ENCODE measurements around the gene ADORA1. TPM values are rescaled to one million over a fixed set of nuclear protein-coding genes. Genes with fewer than 3 reads are reported as not detected.

Gene ADORA1
- total RNA-seq, 2 experiments from 2014 or later: not detected

DNA sequence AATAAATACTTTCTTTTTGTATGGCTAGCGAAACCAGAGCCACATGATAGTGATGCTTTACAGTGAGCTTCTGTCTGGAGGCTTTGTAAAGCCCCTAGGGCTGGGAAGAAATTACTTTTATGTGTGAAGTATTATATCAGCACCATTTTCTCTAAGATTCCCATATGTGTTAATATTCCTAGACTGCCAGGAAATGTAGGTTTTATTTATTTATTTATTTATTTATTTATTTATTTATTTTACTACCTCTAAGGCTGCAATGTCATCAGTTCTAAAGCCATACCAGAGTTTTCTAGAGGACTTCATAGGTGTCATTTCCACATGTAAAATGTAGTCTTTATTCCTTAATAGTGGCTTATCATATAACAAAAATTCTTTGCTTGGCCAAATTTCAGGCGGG, 63.4 kb downstream of the ADORA1 start:
- Mint-ChIP-seq H3K36me3 (ENCODE audit: low read depth) (no peaks in the 10 kb centered on the region), H3K27ac (no peak overlapping the region), H3K9me3 (no peaks in the 10 kb centered on the region), H3K4me3 (no peak overlapping the region), H3K4me1 (ENCODE audit: low read depth) (peaks cover 4% of the 10 kb centered on the region), H3K27me3 (peaks cover 2% of the 10 kb centered on the region)
- no peak for DNase-seq
- ATAC-seq: no peak
- ChIA-PET CTCF (no interaction called here), POLR2A (no interaction called here)
- TF ChIP-seq, protein P1, sequence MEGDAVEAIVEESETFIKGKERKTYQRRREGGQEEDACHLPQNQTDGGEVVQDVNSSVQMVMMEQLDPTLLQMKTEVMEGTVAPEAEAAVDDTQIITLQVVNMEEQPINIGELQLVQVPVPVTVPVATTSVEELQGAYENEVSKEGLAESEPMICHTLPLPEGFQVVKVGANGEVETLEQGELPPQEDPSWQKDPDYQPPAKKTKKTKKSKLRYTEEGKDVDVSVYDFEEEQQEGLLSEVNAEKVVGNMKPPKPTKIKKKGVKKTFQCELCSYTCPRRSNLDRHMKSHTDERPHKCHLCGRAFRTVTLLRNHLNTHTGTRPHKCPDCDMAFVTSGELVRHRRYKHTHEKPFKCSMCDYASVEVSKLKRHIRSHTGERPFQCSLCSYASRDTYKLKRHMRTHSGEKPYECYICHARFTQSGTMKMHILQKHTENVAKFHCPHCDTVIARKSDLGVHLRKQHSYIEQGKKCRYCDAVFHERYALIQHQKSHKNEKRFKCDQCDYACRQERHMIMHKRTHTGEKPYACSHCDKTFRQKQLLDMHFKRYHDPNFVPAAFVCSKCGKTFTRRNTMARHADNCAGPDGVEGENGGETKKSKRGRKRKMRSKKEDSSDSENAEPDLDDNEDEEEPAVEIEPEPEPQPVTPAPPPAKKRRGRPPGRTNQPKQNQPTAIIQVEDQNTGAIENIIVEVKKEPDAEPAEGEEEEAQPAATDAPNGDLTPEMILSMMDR (IDR thresholded peaks at IDR 0.05): no peak
- intact Hi-C loops (cut with micrococcal nuclease): no loop called here

DNA sequence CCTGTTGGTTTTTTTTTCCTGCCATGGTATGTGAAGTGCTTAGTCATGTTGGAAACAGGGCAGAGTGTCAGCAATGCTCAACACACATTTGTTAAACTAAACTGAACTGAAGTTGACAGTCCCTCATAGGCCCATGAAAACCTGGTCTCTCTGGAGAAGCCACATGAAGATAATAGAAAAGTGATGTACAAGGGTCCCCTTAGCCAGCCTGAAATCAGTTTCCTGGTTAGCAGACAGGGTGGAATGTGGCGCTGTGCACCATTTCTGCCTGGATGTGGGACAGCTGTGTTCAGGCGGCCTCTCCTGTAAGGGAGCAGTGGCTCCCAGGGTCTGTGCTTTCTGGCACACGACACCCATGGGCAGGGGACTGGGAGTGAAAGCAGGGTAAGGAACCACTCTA, 68.8 kb downstream of the ADORA1 start:
- no peak for DNase-seq
- Mint-ChIP-seq H3K4me1 (ENCODE audit: low read depth) (no peaks in the 10 kb centered on the region), H3K9me3 (no peaks in the 10 kb centered on the region), H3K36me3 (ENCODE audit: low read depth) (no peaks in the 10 kb centered on the region), H3K27ac (no peak overlapping the region), H3K4me3 (no peak overlapping the region), H3K27me3 (no peaks in the 10 kb centered on the region)
- POLR2A ChIA-PET: no interaction called here
- intact Hi-C loops (cut with micrococcal nuclease): no loop called here
- CTCF ChIA-PET: interaction anchor here (1.5 kb wide), 1 partner anchor 23 kb away, joined by 7 read pairs; no protein-coding TSS in a partner anchor
- TF ChIP-seq, protein P1 (IDR thresholded peaks at IDR 0.05): no peak
- no peak for ATAC-seq

DNA sequence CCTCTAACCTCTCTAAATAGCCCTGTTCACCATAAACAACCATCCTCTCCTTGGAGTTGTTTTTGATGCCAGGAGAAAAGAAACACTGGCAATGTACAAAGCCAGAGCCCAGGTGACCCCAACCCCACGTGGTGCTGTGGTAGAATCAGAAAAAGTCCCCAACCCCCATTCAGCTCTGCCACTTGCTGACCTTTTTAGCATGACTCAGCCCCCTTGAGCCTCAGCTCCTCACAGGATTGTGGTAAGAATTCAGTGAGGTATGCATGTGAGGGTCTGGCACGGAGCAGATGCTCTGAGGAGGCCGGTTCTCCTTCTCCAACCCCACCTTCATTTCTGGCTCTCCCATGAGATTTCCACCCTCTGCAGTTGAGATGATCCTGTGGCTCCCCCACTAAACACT, 70.1 kb downstream of the ADORA1 start:
- no peak overlapping the region for H3K4me3 Mint-ChIP-seq
- H3K36me3 Mint-ChIP-seq (ENCODE audit: low read depth): no peaks in the 10 kb centered on the region
- H3K27ac Mint-ChIP-seq: no peak overlapping the region
- ChIA-PET POLR2A (interaction anchor here (1.1 kb wide), 1 partner anchor 18 kb away, joined by 5 read pairs; no protein-coding TSS in a partner anchor), CTCF (interaction anchor here (1.1 kb wide), 1 partner anchor 19 kb away, joined by 3 read pairs; no protein-coding TSS in a partner anchor)
- no peaks in the 10 kb centered on the region for H3K27me3 Mint-ChIP-seq
- intact Hi-C loops (cut with micrococcal nuclease): no loop called here
- H3K9me3 Mint-ChIP-seq: no peaks in the 10 kb centered on the region
- TF ChIP-seq, protein P1 (IDR thresholded peaks at IDR 0.05): no peak
- DNase-seq (peak; percentile 60), ATAC-seq (peak; percentile 74)
- no peaks in the 10 kb centered on the region for H3K4me1 Mint-ChIP-seq (ENCODE audit: low read depth)

DNA sequence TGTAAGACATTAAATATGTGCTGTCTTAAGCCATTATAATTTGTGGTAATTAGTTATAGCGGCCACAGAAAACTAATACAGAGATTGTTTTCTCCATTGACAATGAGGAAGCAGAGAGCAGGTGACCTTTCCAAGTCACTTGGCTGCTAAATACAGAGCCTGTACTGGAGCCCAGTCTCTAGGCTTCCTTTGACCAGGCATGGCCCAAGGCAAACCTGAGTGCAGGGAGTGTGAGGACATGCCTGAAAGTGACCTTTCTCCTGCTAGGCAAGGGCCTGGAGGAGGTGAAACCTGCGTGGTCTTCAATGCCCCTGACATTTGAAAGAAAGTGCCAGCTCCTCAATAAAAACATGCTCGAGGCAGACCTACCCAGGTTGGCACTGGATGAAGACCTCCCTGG, 71.5 kb downstream of the ADORA1 start:
- DNase-seq: no peak
- CTCF ChIA-PET: interaction anchor here (0.6 to 2.4 kb wide), 4 partner anchors 13 to 159 kb away, joined by 3 to 7 read pairs (median 4); no protein-coding TSS in a partner anchor

DNA sequence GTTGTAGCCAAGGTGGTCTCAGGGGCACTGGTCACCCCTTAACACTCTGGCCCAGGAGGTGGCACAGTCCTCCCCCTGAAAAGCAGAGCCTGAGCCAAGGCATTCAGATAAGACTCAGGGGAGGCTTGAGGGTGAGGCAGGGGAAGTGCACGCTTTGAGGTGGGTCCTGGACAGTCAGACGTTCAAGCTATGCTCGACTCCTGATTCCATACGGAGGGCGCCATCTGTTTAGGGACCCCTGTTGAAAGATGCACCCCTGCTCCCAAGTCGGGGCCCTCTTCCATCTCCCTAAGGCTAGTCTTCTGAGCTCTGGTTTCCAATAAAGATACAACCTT, 71.9 kb downstream of the ADORA1 start:
- TF ChIP-seq, protein P1 (IDR thresholded peaks at IDR 0.05): no peak
- no peak for DNase-seq

More for the DNA sequence above, 71.5 kb downstream of the ADORA1 start:
- POLR2A ChIA-PET: interaction anchor here (1.1 kb wide), 1 partner anchor 17 kb away, joined by 5 read pairs; no protein-coding TSS in a partner anchor
- H3K9me3 Mint-ChIP-seq: no peaks in the 10 kb centered on the region
- TF ChIP-seq, protein P1 (IDR thresholded peaks at IDR 0.05): no peak
- no peaks in the 10 kb centered on the region for H3K36me3 Mint-ChIP-seq (ENCODE audit: low read depth)
- no peaks in the 10 kb centered on the region for H3K27me3 Mint-ChIP-seq
- no peak overlapping the region for H3K27ac Mint-ChIP-seq
- H3K4me3 Mint-ChIP-seq: no peak overlapping the region
- intact Hi-C loops (cut with micrococcal nuclease): no loop called here
- no peak for ATAC-seq
- no peaks in the 10 kb centered on the region for H3K4me1 Mint-ChIP-seq (ENCODE audit: low read depth)

More for the DNA sequence above, 71.9 kb downstream of the ADORA1 start:
- H3K36me3 Mint-ChIP-seq (ENCODE audit: low read depth): no peaks in the 10 kb centered on the region
- no peak for ATAC-seq
- H3K4me1 Mint-ChIP-seq (ENCODE audit: low read depth): no peaks in the 10 kb centered on the region
- ChIA-PET CTCF (interaction anchor here (0.6 to 2.4 kb wide), 5 partner anchors 13 to 160 kb away, joined by 3 to 7 read pairs (median 5); no protein-coding TSS in a partner anchor), POLR2A (no interaction called here)
- intact Hi-C loops (cut with micrococcal nuclease): no loop called here
- no peak overlapping the region for H3K4me3 Mint-ChIP-seq
- H3K27ac Mint-ChIP-seq: no peak overlapping the region
- no peaks in the 10 kb centered on the region for H3K9me3 Mint-ChIP-seq
- H3K27me3 Mint-ChIP-seq: no peaks in the 10 kb centered on the region

Measured in activated CD8-positive, alpha-beta T cell treated with anti-CD3 and anti-CD28 coated beads for 36 hours (primary cell).